Transverse colon (tissue), 4 donors: ENCODE data around the gene CEP70. TPM values are rescaled to one million over a fixed set of nuclear protein-coding genes. Genes with fewer than 3 reads are reported as not detected.
"Not testable (repeated sequence)": the region's sequence is repeated elsewhere in the genome, so short reads cannot be mapped to it uniquely, and the experiment has no call there.

ENCODE experiments used
- DNase-seq: peaks from one replicate; pipeline ENCODE4 v3.0.0-alpha.2; 2019
- H3K27ac ChIP-seq, 4 donors: fragments of 200-600 bp; sonication (generic); 2 replicates each; pipeline ENCODE4 v1.5.1; 2016 to 2018; ENCODE audit warnings: inconsistent platforms in 4 of 4
- H3K27me3 ChIP-seq: fragments of 200-600 bp; sonication (generic); 2 replicates; pipeline ENCODE4 v1.5.1; 2017; ENCODE audit warnings: inconsistent platforms
- H3K36me3 ChIP-seq, 4 donors: fragments of 200-600 bp; sonication (generic); 2 replicates each; pipeline ENCODE4 v1.5.1; 2017 to 2019; ENCODE audit warnings: inconsistent platforms in 4 of 4
- H3K4me1 ChIP-seq, 4 donors: fragments of 200-600 bp; sonication (generic); 2 replicates each; pipeline ENCODE4 v1.5.1; 2017 to 2020; ENCODE audit warnings: inconsistent platforms in 4 of 4
- H3K4me3 ChIP-seq, 4 donors: fragments of 200-600 bp; sonication (generic); 1 replicate in 1 of 4; 2 replicates in 3 of 4; pipeline versions ENCODE4 v1.5.1 to v1.6.1; 2017 to 2019; ENCODE audit warnings: inconsistent platforms in 4 of 4
- H3K9me3 ChIP-seq, 2 donors: fragments of 200-600 bp; sonication (generic); 2 replicates each; pipeline ENCODE4 v1.5.1; 2017 to 2019; ENCODE audit warnings: inconsistent platforms in 2 of 2
- CTCF ChIP-seq, 5 experiments: fragments of 200-600 bp in 3 of 5; fragments of 450-650 bp in 2 of 5; sonication (generic) in 3 of 5; IDR thresholded peaks; 1 replicate in 2 of 5; 2 replicates in 3 of 5; pipeline ENCODE4 v1.5.1; 2016 to 2017; ENCODE audit warnings: antibody characterized with exemption in 5 of 5, inconsistent platforms in 3 of 5, mild to moderate bottlenecking in 2 of 5, moderate library complexity in 1 of 5
- EP300 ChIP-seq: sonication (generic); formaldehyde crosslinking; IDR thresholded peaks from one replicate; pipeline ENCODE4 v1.6.1; 2017; ENCODE audit warnings: antibody characterized with exemption, low read depth
- POLR2A ChIP-seq: fragments of 450-650 bp; IDR thresholded peaks from one replicate; pipeline ENCODE4 v1.6.1; 2016; ENCODE audit warnings: antibody characterized with exemption, mild to moderate bottlenecking, moderate library complexity
- POLR2AphosphoS5 ChIP-seq, 3 donors: sonication (generic); formaldehyde crosslinking; IDR thresholded peaks; one replicate each; pipeline ENCODE4 v1.6.1; 2016; ENCODE audit warnings: antibody characterized with exemption in 3 of 3
- WGBS, 2 donors: methylation state at CpG; one replicate each; pipeline ENCODE4 v1.1.5; 2018; ENCODE audit warnings: low coverage in 1 of 2; 5-methylcytosine and 5-hydroxymethylcytosine counted together
- in situ Hi-C, 4 donors: fragments of 200-750 bp; cut with MboI; loops; one replicate each; pipeline versions ENCODE4 v1.15.0 to v1.15.1; 2017; ENCODE audit warnings: low sequenced_read_pairs in 3 of 4, low pct_ligation_motif_present in 1 of 4, low pct_unique_long_range_greater_than_20kb in 1 of 4
- intact Hi-C: fragments of 100-400 bp; cut with DNase I; formaldehyde crosslinking; loops from one replicate; pipeline ENCODE4 v1.15.1; 2023; ENCODE audit warnings: low total_unique reads
- total RNA-seq, 4 donors: library from RNA; depleted of rRNA; stranded (reverse); fragments of >200 nt; gene quantifications; one replicate each; pipeline ENCODE4 v1.1.0, GENCODE V29; 2016

Gene CEP70
- total RNA-seq, 4 donors from 2014 or later: 4.1 to 46.8 (median 22.6) TPM

- no peak for DNase-seq
- no peak for TF ChIP-seq POLR2AphosphoS5 (IDR thresholded peaks at IDR 0.05)
- no peak for TF ChIP-seq CTCF (IDR thresholded peaks at IDR 0.05)
- TF ChIP-seq EP300: no peak
- peaks cover 0 to 6% (median 0%) of the 10 kb centered on the region in 4 donors for H3K4me1 ChIP-seq
- no peaks in the 10 kb centered on the region for H3K27me3 ChIP-seq
- intact Hi-C loops: no loop called here
- in situ Hi-C loops: no loop called here
- H3K4me3 ChIP-seq: no peak overlapping the region
- peak overlapping the region in 1 of 4 donors; percentile 24 for H3K27ac ChIP-seq
- peaks cover 0 to 23% (median 0%) of the 10 kb centered on the region in 4 donors for H3K36me3 ChIP-seq
- H3K9me3 ChIP-seq: no peaks in the 10 kb centered on the region
Observed at GRCh38 chr3:138494607-138494929, 99.5 kb downstream of the CEP70 start.

GRCh38 chr3:138493804-138494606 lies 100.1 kb downstream of the CEP70 start:
- H3K36me3 ChIP-seq: peaks cover 0 to 17% (median 0%) of the 10 kb centered on the region in 4 donors
- no peak for TF ChIP-seq POLR2A
- TF ChIP-seq EP300: no peak
- TF ChIP-seq POLR2AphosphoS5 (IDR thresholded peaks at IDR 0.05): no peak
- TF ChIP-seq CTCF (IDR thresholded peaks at IDR 0.05): no peak
- H3K4me3 ChIP-seq: no peak overlapping the region
- peak overlapping the region in 1 of 4 donors; percentile 24 for H3K27ac ChIP-seq
- peaks cover 0 to 6% (median 0%) of the 10 kb centered on the region in 4 donors for H3K4me1 ChIP-seq
- 78 to 79% methylated on average over 3 of the region's 3 CpGs for WGBS, 2 donors
- no peaks in the 10 kb centered on the region for H3K27me3 ChIP-seq
- in situ Hi-C loops: no loop called here
- no peaks in the 10 kb centered on the region for H3K9me3 ChIP-seq
- DNase-seq: no peak
- intact Hi-C loops: no loop called here

GRCh38 chr3:138492980-138493675 lies 100.9 kb downstream of the CEP70 start:
- peaks cover 0 to under 1% of the 10 kb centered on the region in 2 donors for H3K9me3 ChIP-seq
- in situ Hi-C loops (no loop called here), intact Hi-C loops (no loop called here)
- no peak overlapping the region for H3K27ac ChIP-seq
- DNase-seq: no peak
- H3K27me3 ChIP-seq: no peaks in the 10 kb centered on the region
- 89% methylated on average over 4 of the region's 4 CpGs; no CpG with 5 or more reads in 1 of the 2 donors for WGBS, 2 donors
- H3K4me1 ChIP-seq: peaks cover 0 to 6% (median 0%) of the 10 kb centered on the region in 4 donors
- TF ChIP-seq CTCF (IDR thresholded peaks at IDR 0.05): no peak
- TF ChIP-seq EP300: no peak
- TF ChIP-seq POLR2AphosphoS5 (IDR thresholded peaks at IDR 0.05): no peak
- no peak for TF ChIP-seq POLR2A
- no peak overlapping the region for H3K4me3 ChIP-seq
- peaks cover 0 to 12% (median 0%) of the 10 kb centered on the region in 4 donors for H3K36me3 ChIP-seq

GRCh38 chr3:138491971-138492370 lies 102.1 kb downstream of the CEP70 start:
- intact Hi-C loops: no loop called here

GRCh38 chr3:138486580-138486979 lies 107.5 kb downstream of the CEP70 start:
- H3K4me3 ChIP-seq, H3K4me1 ChIP-seq, H3K36me3 ChIP-seq, H3K27ac ChIP-seq, in situ Hi-C loops, H3K27me3 ChIP-seq, DNase-seq, intact Hi-C loops: not testable (repeated sequence)
- WGBS, 2 donors: 93 to 100% methylated on average over 6 of the region's 6 CpGs
- H3K9me3 ChIP-seq: peaks cover 17 to 21% of the 10 kb centered on the region in 2 donors

More at GRCh38 chr3:138491971-138492370, 102.1 kb downstream of the CEP70 start:
- H3K27ac ChIP-seq: no peak overlapping the region
- in situ Hi-C loops: no loop called here
- H3K4me3 ChIP-seq: no peak overlapping the region
- peaks cover 0 to 5% (median 0%) of the 10 kb centered on the region in 4 donors for H3K4me1 ChIP-seq
- TF ChIP-seq POLR2A (no peak), POLR2AphosphoS5 (IDR thresholded peaks at IDR 0.05) (no peak), EP300 (no peak), CTCF (IDR thresholded peaks at IDR 0.05) (no peak)
- DNase-seq: no peak
- peaks cover 0 to 12% (median 0%) of the 10 kb centered on the region in 4 donors for H3K36me3 ChIP-seq
- WGBS, 2 donors: 83 to 100% methylated on average over 1 of the region's 1 CpG
- peaks cover 8 to 11% of the 10 kb centered on the region in 2 donors for H3K9me3 ChIP-seq
- H3K27me3 ChIP-seq: no peaks in the 10 kb centered on the region

GRCh38 chr3:138484672-138485071 lies 109.4 kb downstream of the CEP70 start:
- H3K36me3 ChIP-seq, in situ Hi-C loops, intact Hi-C loops, H3K27ac ChIP-seq, H3K27me3 ChIP-seq, H3K4me1 ChIP-seq, DNase-seq, H3K4me3 ChIP-seq: not testable (repeated sequence)
- 100% methylated on average over 7 of the region's 17 CpGs; no CpG with 5 or more reads in 1 of the 2 donors for WGBS, 2 donors
- peaks cover 17 to 21% of the 10 kb centered on the region in 2 donors for H3K9me3 ChIP-seq
